ENCODE measurements around the gene COL17A1.
A peak's percentile ranks its signal among the peaks of the same experiment; 100 is the strongest.

The COL17A1 gene

DNA sequence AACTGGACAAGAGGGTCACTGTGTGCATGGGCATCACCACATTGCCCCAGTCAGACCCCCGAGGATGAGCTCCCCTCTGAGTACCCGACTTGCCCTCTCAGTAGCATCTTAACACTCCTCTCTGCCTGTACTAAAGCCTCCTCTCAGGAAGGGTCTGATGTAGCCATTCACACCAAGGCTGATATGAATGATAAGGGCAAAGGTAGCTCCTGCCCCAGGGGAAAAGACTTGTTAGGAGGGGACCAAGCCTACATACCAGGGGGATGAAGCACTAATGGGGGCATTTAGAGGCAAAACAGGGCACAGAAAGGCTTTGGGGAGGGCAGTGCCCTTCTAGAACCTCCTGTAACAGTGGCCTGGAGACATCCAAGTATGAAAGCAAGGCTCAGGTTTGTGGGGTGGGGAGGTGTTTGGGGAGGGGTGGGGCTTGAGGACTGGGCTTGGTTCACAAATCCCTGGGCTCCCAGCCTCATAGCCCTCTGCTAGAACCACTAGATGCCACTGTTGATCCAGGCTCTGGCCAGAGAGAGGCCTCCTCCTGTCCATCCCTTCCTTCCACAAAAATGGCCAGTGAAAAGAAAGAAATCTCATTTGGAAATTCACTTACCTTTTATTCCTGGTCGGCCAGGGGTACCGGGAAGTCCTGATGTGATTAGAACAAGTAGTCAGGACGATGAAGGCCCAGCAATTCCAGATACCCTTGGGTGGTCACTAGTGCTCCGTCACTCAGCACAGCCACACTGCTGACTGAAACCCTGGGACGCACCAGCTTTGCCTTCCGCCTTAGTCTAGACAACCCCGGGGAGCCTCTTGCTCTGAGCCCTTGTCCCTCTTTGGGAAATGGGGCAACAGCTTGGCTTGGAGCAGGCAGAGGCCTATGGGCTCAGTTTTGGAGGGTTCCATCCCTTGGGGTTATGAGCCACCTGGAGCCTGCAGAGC, 40.3 kb downstream of the COL17A1 start:
- TF ChIP-seq, protein P1, sequence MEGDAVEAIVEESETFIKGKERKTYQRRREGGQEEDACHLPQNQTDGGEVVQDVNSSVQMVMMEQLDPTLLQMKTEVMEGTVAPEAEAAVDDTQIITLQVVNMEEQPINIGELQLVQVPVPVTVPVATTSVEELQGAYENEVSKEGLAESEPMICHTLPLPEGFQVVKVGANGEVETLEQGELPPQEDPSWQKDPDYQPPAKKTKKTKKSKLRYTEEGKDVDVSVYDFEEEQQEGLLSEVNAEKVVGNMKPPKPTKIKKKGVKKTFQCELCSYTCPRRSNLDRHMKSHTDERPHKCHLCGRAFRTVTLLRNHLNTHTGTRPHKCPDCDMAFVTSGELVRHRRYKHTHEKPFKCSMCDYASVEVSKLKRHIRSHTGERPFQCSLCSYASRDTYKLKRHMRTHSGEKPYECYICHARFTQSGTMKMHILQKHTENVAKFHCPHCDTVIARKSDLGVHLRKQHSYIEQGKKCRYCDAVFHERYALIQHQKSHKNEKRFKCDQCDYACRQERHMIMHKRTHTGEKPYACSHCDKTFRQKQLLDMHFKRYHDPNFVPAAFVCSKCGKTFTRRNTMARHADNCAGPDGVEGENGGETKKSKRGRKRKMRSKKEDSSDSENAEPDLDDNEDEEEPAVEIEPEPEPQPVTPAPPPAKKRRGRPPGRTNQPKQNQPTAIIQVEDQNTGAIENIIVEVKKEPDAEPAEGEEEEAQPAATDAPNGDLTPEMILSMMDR (conservative IDR thresholded peaks at IDR 0.05; ENCODE audit: low read depth, low read length): peak; percentile 85
- peak; percentile 20 for DNase-seq (ENCODE audit: low read depth)
- no peak overlapping the region for H3K4me3 ChIP-seq (ENCODE audit: low read length)

DNA sequence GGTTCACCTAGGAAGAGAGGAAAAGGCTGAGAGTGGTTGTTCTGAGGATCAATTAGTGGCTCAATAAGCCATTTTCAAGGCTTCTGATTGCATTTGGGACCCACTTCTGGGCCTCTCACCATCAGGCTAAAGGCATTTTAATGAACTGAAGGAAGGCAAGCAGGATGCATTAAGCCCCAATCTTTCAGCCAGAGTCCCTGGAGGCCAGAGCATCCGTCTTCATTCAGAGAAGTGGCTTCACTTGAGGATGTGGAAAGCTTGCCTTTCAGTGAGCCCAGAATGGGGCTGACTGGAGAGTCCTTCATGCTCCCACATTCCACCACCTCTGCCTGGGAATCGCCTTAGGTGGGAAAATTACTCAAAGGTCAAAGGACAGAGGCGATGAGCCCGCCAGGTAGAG, 41.8 kb downstream of the COL17A1 start:
- TF ChIP-seq, protein P1 (conservative IDR thresholded peaks at IDR 0.05; ENCODE audit: low read depth, low read length): no peak
- DNase-seq (ENCODE audit: low read depth): no peak
- H3K4me3 ChIP-seq (ENCODE audit: low read length): no peak overlapping the region

DNA sequence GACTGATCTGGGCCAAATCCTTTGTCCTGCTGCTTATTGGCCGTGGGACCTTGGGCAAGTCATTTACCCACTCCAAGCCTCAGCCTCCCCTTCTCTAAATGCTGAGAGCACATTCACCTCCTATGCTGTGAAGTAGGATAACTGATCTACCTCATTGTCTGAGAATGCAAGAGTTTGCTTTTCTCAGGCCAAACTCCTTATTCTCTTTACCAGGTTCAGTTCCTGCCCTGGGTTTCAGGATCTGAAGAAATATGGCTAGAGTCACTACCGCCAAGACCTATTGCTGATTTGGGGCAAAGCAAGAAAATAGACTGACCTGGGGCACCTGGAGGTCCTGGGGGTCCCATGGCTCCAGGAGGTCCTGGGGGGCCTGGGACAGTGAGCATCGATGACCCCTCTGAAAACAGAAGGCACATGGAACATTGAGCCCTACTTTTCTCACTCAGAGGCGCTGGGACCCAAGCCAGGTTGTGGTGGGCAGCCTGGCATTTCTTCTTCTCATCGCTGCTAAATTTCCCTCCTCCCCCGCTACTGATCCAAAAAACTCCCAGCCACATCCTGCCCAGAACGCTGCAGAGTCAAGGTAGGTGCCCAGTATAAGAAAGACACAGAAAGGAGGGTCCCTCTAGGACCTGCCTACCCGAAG, 42.4 kb downstream of the COL17A1 start:
- no peak for DNase-seq (ENCODE audit: low read depth)
- H3K4me3 ChIP-seq (ENCODE audit: low read length): no peak overlapping the region

DNA sequence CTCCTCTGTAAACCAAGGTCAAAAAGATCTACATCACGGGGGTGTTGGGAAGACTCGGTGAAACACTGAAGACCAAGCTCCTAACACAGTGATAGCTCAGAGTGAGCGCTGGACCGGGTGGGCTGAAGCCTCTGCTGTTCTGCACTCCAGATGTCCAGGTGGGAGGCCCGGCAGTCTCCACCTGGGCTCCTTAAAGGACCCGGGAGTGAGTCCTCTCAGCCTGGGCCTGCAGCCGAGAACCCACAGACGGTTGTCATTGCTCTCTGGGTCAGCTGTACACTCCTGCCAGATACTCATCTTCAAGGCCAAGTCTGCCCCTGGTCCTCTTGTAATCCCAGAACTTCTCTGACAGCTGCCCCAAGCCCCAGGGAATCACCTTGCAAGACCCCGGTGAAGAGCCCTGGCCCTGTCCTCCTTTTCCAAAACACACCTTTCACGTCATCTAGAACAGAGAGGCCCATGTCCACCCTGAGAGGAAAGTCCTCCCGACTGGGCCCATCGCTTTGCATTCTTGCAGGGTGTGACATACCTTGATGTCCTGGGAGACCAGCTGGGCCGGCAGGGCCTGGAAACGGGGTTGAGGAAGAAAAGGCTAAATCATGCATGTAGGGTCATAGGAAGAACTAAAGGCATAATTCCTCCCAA, 43.7 kb downstream of the COL17A1 start:
- TF ChIP-seq, protein P1 (conservative IDR thresholded peaks at IDR 0.05; ENCODE audit: low read depth, low read length): no peak
- no peak overlapping the region for H3K4me3 ChIP-seq (ENCODE audit: low read length)
- no peak for DNase-seq (ENCODE audit: low read depth)

More for the DNA sequence above, 42.4 kb downstream of the COL17A1 start:
- TF ChIP-seq, protein P1 (conservative IDR thresholded peaks at IDR 0.05; ENCODE audit: low read depth, low read length): no peak

DNA sequence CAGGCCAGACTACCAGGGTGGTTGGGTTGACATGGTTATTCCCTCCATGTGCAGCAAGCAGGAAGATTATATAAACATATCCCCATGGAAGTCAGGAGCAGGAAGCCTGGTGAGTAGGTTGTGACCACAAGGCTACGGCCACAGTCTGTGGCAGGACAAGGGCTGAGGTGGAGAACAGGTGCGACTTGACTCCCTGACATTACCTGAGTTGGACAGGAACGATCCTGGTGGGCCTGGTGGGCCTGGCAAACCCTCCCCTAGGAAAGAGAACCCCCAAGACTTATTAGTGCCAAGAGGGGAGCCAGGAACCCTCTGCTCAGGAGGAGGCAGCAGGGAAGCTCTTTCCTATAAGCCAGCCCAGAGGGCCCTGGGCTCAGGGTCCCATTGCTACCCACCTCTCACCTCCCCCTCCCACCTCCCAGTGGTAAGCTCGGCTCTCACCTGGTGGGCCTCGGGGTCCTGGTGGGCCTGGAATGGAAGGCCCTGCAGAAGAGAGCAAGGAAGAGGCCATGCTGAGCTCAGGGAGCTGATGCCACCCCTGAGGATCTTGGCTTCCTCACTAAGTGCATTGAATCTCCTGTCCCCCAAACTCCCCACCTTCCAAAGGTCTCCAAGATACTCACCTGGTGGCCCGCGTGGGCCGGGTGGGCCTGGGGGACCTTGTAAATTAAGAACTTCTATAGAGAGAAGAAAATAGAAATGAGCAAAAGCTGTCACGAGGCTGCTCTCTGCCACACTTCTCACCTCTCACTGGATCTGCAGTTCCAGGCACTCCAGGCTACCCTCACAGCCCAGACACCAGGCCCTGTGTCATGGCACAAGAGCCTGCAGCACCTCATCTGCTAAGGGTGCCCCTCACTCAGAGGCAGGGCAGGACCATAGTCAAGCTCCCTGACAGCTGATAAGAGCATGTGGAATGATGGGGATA, 44.6 kb downstream of the COL17A1 start:
- DNase-seq (ENCODE audit: low read depth): no peak
- no peak overlapping the region for H3K4me3 ChIP-seq (ENCODE audit: low read length)

DNA sequence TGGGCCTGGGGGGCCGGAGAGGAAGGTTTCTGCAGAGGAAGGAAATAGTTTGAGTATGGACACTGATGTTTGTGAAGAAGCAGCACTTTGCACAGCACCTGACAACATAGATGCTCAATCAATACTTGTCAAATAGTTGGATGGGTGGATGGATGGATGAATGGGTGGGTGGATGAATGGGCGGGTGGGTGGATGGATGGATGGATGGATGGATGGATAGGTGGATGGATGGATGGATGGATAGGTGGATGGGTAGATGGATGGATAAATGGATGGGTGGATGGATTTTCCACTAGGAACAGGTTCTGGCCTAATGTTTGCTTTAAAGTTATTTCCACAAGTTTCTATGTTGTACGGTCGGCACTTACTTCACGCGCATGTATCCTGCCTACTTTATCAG, 45.3 kb downstream of the COL17A1 start:
- no peak overlapping the region for H3K4me3 ChIP-seq (ENCODE audit: low read length)
- TF ChIP-seq, protein P1 (conservative IDR thresholded peaks at IDR 0.05; ENCODE audit: low read depth, low read length): no peak
- no peak for DNase-seq (ENCODE audit: low read depth)

More for the DNA sequence above, 44.6 kb downstream of the COL17A1 start:
- TF ChIP-seq, protein P1 (conservative IDR thresholded peaks at IDR 0.05; ENCODE audit: low read depth, low read length): no peak

Measured in retinal pigment epithelial cell (primary cell).